CD4-positive, alpha-beta T cell treated with Interleukin-17A for 1 hour (primary cell): ENCODE results near the gene DNASE1.
A peak's percentile ranks its signal among the peaks of the same experiment; 100 is the strongest.
"Not testable (repeated sequence)": the region's sequence is repeated elsewhere in the genome, so short reads cannot be mapped to it uniquely, and the experiment has no call there.

Experiments used
- DNase-seq: peaks from one replicate; pipeline ENCODE4 v3.0.0-alpha.2; 2020

DNASE1 gene

DNA sequence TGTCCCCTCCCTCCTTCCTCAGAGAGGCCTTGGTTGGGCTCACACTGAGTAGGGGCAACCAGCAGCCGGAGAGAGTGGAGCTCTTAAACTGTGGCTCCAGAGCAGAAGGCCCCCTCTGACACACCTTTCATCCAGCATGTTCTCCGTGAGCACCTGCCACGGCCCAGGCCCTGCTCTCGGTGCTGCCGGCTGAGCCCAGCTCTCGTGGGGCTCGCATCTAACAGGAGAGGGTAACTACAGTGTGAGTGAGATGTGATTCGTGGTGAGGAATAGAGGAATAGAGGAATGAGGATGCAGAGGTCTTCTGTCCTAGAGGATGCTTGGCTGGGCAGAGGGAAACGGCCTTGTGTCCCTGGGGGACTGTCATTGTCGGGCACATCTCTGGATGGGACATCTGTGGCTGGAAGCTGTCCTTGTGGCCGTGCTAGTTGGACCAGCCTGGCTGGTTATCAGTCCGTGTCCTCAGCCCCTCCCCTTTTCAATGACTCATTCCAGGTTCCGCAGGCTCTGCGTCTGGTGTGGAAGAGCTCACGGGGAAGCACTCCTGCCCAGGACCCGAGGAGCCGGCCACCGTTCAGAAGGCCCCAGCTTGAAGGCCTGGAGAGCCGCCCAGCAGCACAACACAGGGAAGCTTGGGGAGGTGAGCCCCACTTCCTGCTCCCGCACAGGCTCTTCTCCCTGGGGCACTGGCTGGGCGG, 11.9 kb upstream of the DNASE1 start:
- DNase-seq, result no peak

DNA sequence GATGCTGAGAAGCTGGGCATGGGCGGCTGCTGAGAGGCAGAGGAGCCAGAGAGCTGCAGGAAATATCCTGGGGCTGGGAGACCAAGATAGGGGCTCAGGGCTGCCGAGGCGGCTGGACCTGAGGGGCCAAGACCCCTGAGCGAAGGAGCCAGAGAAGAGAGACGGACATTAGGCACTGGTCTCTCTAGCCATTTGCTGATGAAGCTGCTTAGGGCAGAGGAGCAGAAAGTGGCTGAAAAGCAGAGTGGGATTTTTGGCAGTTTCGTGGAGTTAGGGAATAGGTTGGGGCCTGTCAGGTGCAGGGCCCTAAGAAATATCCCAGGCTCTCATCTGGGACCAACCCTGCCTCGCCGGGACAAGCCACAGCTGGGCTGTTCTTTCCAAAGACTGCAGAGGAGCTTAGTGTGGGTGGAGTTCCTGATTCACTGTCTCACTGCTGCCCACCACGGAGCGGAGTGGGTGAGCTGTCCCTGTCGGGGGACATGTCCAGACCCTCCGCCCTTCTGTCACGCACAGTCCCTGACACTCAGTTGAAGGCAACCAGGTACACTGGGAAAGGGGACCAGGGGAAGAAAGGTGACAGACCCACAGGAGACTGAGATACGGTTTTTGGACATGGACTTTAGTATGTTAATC, 11.3 kb upstream of the DNASE1 start:
- no peak for DNase-seq

- no peak for DNase-seq
Measured at GRCh38 chr16:3645108-3645503, 9.4 kb upstream of the DNASE1 start.

DNA sequence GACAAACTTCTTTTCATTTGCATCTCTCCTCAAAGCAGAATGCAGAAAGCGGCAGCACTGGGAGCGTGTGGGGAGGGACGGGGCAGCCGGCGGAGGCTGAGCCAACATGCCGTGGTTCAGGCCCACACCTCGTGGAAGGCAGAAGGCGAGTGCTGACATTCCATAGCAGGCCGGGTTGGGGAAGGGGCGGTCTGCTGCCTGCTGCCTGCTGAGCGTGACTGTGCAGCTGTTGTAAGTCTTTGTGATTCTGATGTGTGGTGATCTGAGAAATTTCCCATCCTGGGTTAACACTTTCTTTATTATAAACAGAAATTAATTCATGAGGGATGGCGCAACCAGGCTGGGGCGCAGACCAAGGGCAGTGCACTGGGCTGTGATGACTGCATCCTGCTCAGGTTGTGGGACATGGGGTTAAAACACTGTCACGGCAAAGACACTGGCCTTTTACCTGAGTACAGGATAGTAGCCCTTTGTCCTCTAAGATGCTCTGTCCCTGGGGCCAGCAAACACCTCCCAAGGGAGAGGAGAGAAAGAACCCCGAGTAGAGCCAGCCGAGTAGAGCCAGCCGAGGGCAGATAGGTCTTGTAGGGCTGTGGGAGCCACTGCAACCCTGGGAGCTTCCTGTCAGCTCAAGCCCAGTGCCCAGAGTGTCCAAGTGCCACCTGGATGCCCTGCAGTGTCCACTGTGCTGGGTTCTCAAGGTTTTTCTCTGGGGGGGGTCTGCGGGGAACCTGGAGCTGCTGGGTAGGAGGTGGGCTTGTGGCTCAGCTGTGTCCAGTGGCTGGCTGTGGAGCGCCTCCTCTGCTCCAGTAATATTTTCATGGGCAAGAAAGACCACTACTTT, 8.8 kb upstream of the DNASE1 start:
- no peak for DNase-seq

GRCh38 chr16:3646348-3646920, 8.1 kb upstream of the DNASE1 start:
- no peak for DNase-seq

- no peak for DNase-seq
Measured at GRCh38 chr16:3650631-3651265, 3.7 kb upstream of the DNASE1 start.

DNA sequence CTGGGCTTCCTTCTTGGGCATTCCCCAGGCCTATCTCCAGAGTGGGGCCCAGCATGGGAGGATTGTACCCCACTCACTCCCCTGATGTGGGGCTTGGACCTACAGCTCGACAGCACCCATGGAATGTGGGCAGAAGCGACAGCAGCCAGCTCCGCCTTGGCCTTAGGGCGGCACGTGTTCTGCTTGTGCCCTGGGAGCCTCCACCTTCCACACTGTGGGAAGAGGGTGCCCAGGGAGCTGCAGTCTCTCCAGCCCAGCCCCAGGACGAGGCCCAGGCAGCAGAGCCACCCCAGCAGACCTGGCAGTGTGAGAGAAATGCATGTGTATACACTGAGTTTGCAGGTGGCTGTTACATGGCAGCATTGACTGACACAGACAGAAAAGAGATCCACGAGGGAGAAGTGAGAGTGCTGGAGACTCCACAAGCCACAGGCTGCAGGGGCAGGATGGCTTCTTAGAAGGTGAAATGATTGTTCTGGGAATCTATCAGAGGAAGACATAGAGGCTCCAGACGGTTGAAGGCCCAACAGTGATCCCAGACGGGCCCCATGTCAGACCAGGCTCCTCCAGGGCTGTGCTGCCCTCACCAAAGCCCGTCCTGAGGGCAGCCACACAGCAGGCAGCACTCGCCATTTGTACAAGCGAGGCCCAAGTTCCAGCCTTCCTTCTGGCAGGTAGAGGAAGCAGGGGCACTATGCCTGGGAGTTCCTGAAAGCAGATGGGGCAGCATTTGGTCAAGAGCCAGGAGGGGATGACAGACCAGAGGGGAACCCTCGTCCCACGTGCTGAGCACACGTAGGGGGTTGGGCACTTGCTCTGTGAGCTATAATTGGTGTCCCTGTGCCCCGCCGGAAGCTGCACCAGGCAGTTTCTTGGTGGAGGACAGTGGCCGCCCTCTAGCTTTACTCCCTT, 2.8 kb upstream of the DNASE1 start:
- no peak for DNase-seq

DNA sequence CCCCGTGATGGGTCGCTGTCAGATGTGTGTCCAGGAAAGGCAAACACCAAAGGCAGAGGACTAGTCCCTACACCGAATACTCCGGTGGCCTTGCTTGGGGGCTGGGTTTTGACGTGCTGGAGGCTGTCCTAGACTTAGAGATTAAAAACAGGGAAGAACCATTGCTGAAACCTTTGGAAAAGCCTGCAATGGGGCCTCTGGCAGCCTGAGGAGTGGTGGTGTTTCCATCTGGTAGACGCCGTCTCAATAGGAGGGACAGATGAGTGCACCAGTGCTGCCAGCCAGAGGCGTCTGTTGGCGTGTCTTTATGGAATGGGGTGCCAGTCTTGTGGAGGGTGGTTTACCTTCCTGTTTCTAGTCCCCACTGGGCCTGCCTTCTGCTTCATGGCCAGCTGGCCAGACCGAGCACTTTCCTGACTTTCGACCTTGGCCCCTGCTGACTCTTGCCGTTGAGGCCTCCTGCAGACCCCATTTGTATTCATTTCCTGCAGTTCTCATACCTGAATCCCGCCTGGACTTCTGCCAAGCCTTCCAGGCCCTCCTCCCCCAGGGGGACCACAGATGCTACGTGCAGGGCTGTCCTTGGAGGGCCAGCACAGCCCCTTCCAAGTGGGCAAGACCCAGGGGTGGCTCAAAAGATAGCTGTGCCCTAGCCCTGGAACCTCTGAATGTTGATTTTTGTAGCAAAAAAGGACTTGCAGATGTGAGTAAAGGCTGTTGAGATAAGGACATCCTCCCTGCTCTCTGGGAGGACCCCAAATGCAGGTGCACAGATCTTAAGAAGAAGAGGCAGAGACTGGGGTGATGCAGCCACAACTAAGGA, 1.9 kb upstream of the DNASE1 start:
- no peak for DNase-seq

DNA sequence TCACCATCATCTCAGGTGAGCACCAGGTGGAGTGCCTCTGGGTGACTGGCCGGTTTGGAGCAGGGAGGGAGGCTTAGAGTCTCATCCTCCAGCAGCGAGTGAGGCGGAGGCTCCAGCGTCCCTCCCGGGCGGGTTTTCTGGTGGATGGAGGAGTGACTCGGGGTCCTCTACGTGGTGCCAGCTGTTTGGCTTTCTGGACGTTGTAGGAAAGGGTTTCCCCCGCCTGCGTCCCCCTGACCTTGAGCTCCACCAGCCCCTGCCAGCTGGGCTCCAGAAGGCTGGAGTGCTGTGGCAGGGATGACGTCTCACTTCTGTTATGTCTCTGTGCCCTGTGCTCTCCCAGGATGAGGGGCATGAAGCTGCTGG, 522 bp downstream of the DNASE1 start:
- DNase-seq, result no peak

GRCh38 chr16:3655396-3656159, 1.1 kb downstream of the DNASE1 start:
- DNase-seq, result no peak

DNA sequence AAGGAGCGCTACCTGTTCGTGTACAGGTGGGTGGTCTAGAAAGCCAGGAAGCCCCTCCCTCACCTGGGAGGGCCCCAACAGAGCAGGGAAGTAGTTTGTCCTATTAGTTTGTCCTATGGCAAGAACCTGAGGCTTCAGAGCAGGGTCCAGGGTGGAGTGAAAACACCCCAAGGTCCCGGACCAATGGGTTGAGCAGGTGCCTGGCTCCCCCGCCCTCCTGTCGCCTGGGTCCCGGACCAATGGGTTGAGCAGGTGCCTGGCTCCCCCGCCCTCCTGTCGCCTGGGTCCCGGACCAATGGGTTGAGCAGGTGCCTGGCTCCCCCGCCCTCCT, 1.6 kb downstream of the DNASE1 start:
- not testable (repeated sequence) for DNase-seq

- DNase-seq, result no peak
Measured at GRCh38 chr16:3656491-3657468, 2.3 kb downstream of the DNASE1 start.

DNA sequence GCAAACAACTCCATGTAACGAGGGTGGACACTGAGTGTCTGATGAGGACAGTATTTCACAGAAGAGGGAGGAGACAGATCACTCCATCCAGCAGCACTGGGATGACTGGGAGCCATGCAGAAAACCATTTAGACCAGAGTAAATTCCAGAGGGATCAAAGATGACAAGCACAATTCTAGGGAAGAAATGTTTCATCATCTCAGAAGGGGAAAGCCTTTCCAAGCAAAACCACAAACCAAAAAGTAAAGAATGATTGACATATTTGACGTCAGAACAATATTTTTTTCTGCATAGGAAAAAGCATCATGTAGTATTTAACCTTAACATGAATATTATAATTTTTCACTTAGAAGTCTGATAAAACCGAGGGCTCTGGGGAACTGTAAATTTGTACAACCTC, 4.8 kb downstream of the DNASE1 start:
- no peak for DNase-seq

DNA sequence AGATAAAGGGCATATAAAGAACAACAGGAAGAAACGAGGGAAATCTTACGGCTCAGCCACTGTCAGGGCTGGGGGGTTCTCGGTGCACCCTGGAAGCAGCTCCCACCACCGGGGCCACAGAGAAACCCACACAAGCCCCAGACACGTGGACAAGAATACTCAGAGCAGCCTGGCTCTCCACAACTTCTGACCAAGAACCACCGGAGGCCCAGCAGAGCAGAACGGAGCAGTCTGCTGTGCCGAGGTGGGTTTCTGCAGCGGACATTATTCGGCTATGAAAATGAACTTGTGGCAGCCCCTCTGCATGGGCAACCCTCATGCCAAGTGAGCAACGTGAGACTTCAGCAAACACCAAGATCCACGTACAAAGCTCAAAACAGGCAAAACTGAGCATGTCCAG, 6.8 kb downstream of the DNASE1 start:
- no peak for DNase-seq

DNA sequence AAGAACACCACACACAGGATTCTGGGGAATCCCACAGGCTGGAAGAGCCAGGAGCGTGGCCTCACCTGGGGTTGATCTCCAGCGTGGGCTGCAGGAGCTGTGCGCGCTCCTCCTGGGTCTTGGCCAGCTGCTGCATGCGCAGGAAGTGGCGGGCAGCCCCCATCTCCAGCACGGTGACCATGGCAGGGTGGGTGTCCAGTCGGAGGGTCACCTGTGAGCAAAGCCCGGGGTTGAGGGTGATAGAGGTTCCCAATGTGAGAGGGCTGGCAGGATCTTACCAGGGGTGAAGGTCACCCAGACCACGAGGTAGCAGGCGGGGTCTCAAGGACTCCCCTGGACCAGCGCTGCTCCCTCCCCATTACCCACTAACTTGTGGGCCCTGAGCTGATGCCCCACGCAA, 7.4 kb downstream of the DNASE1 start:
- no peak for DNase-seq

DNA sequence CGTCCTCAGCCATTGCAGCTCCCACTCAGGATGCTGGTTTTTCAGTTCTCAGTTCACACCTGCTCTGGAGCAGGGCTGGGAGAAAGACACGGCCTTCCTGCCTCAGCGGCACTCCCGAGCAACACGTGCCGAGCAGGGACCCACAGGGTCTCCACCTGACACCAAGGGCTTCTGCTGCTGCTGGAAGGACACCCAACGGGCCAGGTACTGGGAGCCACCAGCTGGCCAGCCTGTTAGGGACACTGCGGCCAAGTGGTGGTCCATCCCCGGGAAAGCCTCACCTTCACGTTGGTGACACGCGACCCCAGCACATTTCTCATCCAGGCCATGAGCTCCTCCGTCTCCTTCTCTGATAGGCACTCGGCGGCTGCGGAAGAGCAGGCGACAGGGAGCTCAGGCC, 8.1 kb downstream of the DNASE1 start:
- DNase-seq, result no peak

GRCh38 chr16:3664187-3664896, 9.9 kb downstream of the DNASE1 start:
- no peak for DNase-seq

DNA sequence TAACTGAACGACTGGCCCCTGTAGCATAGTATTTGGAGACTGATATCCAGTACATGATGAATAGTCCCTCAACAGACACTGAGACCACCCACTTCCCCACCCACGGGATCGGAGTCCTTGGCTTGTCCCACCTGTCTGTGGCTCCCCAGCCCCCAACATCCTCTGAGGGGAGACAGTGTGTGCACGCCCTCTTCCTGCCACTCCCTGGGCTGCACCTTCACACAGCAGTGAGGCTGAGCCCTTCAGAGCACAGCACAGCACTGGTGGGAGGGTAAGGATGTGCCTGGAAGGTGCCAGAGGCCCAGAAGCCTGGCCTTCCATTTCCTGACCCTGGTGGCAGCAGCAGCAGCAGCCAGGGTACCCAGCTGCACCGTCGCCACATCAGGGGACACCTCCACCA, 11.0 kb downstream of the DNASE1 start:
- DNase-seq, result peak; percentile 47

DNA sequence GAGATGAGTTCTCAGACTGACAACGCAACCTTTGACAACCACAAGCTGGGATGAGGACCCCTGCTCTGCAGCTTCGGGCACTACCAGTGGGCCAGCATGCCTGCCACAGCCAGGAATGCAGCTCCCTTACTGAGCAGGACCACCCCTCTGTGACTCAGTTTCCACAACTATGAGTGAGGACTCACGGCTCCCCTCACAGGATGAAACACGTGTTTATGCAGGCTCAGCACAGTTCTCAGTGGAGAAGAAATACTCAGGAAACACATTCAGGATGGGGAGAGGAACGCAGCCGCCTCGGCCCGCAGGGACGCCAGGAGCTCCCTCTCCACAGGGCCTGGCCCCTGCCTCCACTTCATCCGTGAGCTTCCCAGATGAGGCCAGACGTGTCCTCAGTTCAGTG, 14.1 kb downstream of the DNASE1 start:
- DNase-seq, result no peak
